SH-SY5Y (cell line): Measurements from ENCODE around the gene MYRIP.

Experiments used
- GATA2 ChIP-seq: IDR thresholded peaks from 2 replicates; pipeline ENCODE4 v1.6.1; 2011; ENCODE audit warnings: mild to moderate bottlenecking, low read depth, low read length
- GATA3 ChIP-seq: IDR thresholded peaks from 2 replicates; pipeline ENCODE4 v1.6.1; 2011; ENCODE audit warnings: low read depth, mild to moderate bottlenecking, low read length, moderate library complexity

- TF ChIP-seq GATA3: no peak
- TF ChIP-seq GATA2: no peak
These were observed 244.3 kb downstream of the MYRIP start for GRCh38 chr3:40053663-40054062.
